ENCODE data around the gene XPC. TPM values are rescaled to one million over a fixed set of nuclear protein-coding genes. Genes with fewer than 3 reads are reported as not detected.

The XPC gene
- total RNA-seq, 3 donors from 2014 or later (not counting 1 experiment from before 2014, with no cell fraction given): 45.5 to 62.1 (median 50.0) TPM

GRCh38 chr3:14137004-14137403 is 41.4 kb downstream of the XPC start:
- no peak overlapping the region for H3K27ac Mint-ChIP-seq
- 96% methylated on average over 3 of the region's 3 CpGs for WGBS (ENCODE audit: insufficient coverage)
- Histone ChIP-seq H3K4me1 (ENCODE audit: control insufficient read depth, insufficient read depth, low read length) (peaks cover 17% of the 10 kb centered on the region), H3K36me3 (ENCODE audit: control insufficient read depth, insufficient read depth, low read length) (peaks cover 65% of the 10 kb centered on the region), H3K4me3 (ENCODE audit: low read length) (no peak overlapping the region), H3K27ac (ENCODE audit: low read length) (no peak overlapping the region), H3K27me3 (ENCODE audit: control insufficient read depth, insufficient read depth, low read length) (no peaks in the 10 kb centered on the region), H3K9me3 (ENCODE audit: control insufficient read depth, insufficient read depth, low read length) (no peaks in the 10 kb centered on the region)
- TF ChIP-seq CTCF (IDR thresholded peaks at IDR 0.05): no peak
- DNase-seq (no peak), ATAC-seq (no peak)
- H3K27me3 Mint-ChIP-seq (ENCODE audit: low read depth in 2 of 2): no peaks in the 10 kb centered on the region
- no peak overlapping the region for H3K4me3 Mint-ChIP-seq
- no peaks in the 10 kb centered on the region for H3K9me3 Mint-ChIP-seq
- H3K36me3 Mint-ChIP-seq: peaks cover 8% of the 10 kb centered on the region
- intact Hi-C loops (cut with micrococcal nuclease): no loop called here
- H3K4me1 Mint-ChIP-seq: peaks cover 15 to 16% of the 10 kb centered on the region in 2 donors

- peaks cover 79% of the 10 kb centered on the region for H3K36me3 ChIP-seq (ENCODE audit: control insufficient read depth, insufficient read depth, low read length)
- ATAC-seq: no peak
- 94% methylated on average over 9 of the region's 11 CpGs for WGBS (ENCODE audit: insufficient coverage)
- Mint-ChIP-seq H3K36me3 (peaks cover 16% of the 10 kb centered on the region), H3K9me3 (no peaks in the 10 kb centered on the region), H3K4me3 (no peak overlapping the region), H3K27ac (peak overlapping the region; percentile 32 to 66), H3K27me3 (ENCODE audit: low read depth in 2 of 2) (no peaks in the 10 kb centered on the region), H3K4me1 (peaks cover 3 to 4% of the 10 kb centered on the region in 2 donors)
- no peak overlapping the region for H3K27ac ChIP-seq (ENCODE audit: low read length)
- no peak overlapping the region for H3K4me3 ChIP-seq (ENCODE audit: low read length)
- H3K27me3 ChIP-seq (ENCODE audit: control insufficient read depth, insufficient read depth, low read length): no peaks in the 10 kb centered on the region
- H3K4me1 ChIP-seq (ENCODE audit: control insufficient read depth, insufficient read depth, low read length): peaks cover 3% of the 10 kb centered on the region
- H3K9me3 ChIP-seq (ENCODE audit: control insufficient read depth, insufficient read depth, low read length): no peaks in the 10 kb centered on the region
- intact Hi-C loops (cut with micrococcal nuclease): no loop called here
- DNase-seq: no peak
- no peak for TF ChIP-seq CTCF (IDR thresholded peaks at IDR 0.05)
Measured at GRCh38 chr3:14135581-14135980, 42.8 kb downstream of the XPC start.

GRCh38 chr3:14134291-14134690 is 44.1 kb downstream of the XPC start:
- H3K27ac Mint-ChIP-seq: no peak overlapping the region
- H3K27me3 Mint-ChIP-seq (ENCODE audit: low read depth in 2 of 2): no peaks in the 10 kb centered on the region
- Histone ChIP-seq H3K4me1 (ENCODE audit: control insufficient read depth, insufficient read depth, low read length) (no peaks in the 10 kb centered on the region), H3K4me3 (ENCODE audit: low read length) (no peak overlapping the region), H3K27me3 (ENCODE audit: control insufficient read depth, insufficient read depth, low read length) (no peaks in the 10 kb centered on the region), H3K9me3 (ENCODE audit: control insufficient read depth, insufficient read depth, low read length) (no peaks in the 10 kb centered on the region), H3K36me3 (ENCODE audit: control insufficient read depth, insufficient read depth, low read length) (peaks cover 87% of the 10 kb centered on the region), H3K27ac (ENCODE audit: low read length) (no peak overlapping the region)
- no peak overlapping the region for H3K4me3 Mint-ChIP-seq
- intact Hi-C loops (cut with micrococcal nuclease): no loop called here
- 97% methylated on average over 6 of the region's 6 CpGs for WGBS (ENCODE audit: insufficient coverage)
- H3K9me3 Mint-ChIP-seq: no peaks in the 10 kb centered on the region
- peaks cover 16% of the 10 kb centered on the region for H3K36me3 Mint-ChIP-seq
- ATAC-seq: no peak
- peaks cover 0 to 6% of the 10 kb centered on the region in 2 donors for H3K4me1 Mint-ChIP-seq
- TF ChIP-seq CTCF (IDR thresholded peaks at IDR 0.05): no peak
- no peak for DNase-seq

GRCh38 chr3:14133876-14134275 is 44.5 kb downstream of the XPC start:
- no peaks in the 10 kb centered on the region for H3K9me3 ChIP-seq (ENCODE audit: control insufficient read depth, insufficient read depth, low read length)
- over 99% methylated on average over 5 of the region's 5 CpGs for WGBS (ENCODE audit: insufficient coverage)
- ATAC-seq (no peak), DNase-seq (no peak)
- no peak overlapping the region for H3K27ac ChIP-seq (ENCODE audit: low read length)
- Mint-ChIP-seq H3K4me3 (no peak overlapping the region), H3K27ac (no peak overlapping the region), H3K9me3 (no peaks in the 10 kb centered on the region), H3K36me3 (peaks cover 17% of the 10 kb centered on the region), H3K4me1 (peaks cover 0 to 7% of the 10 kb centered on the region in 2 donors), H3K27me3 (ENCODE audit: low read depth in 2 of 2) (no peaks in the 10 kb centered on the region)
- H3K4me1 ChIP-seq (ENCODE audit: control insufficient read depth, insufficient read depth, low read length): no peaks in the 10 kb centered on the region
- H3K27me3 ChIP-seq (ENCODE audit: control insufficient read depth, insufficient read depth, low read length): no peaks in the 10 kb centered on the region
- TF ChIP-seq CTCF (IDR thresholded peaks at IDR 0.05): no peak
- no peak overlapping the region for H3K4me3 ChIP-seq (ENCODE audit: low read length)
- intact Hi-C loops (cut with micrococcal nuclease): no loop called here
- peaks cover 83% of the 10 kb centered on the region for H3K36me3 ChIP-seq (ENCODE audit: control insufficient read depth, insufficient read depth, low read length)

Measured in natural killer cell (primary cell).